Activated effector memory CD4-positive, alpha-beta T cell treated with Interleukin-2 at 50 U/mL for 16 hours (primary cell): ENCODE data around the gene MRAP.
"Not testable (repeated sequence)": the region's sequence is repeated elsewhere in the genome, so short reads cannot be mapped to it uniquely, and the experiment has no call there.

Source experiments
- DNase-seq: peaks from one replicate; pipeline ENCODE4 v3.0.0-alpha.2; 2020

The MRAP gene

GRCh38 chr21:32300117-32300681, 1.5 kb downstream of the MRAP start:
- no peak for DNase-seq

GRCh38 chr21:32301596-32301995, 2.9 kb downstream of the MRAP start:
- no peak for DNase-seq

- DNase-seq: no peak
These were observed 3.9 kb downstream of the MRAP start for GRCh38 chr21:32302560-32302959.

GRCh38 chr21:32303385-32303784, 4.7 kb downstream of the MRAP start:
- no peak for DNase-seq

GRCh38 chr21:32304998-32305397, 6.3 kb downstream of the MRAP start:
- no peak for DNase-seq

GRCh38 chr21:32306021-32306780, 7.5 kb downstream of the MRAP start:
- no peak for DNase-seq

- no peak for DNase-seq
These were observed 9.1 kb downstream of the MRAP start for GRCh38 chr21:32307706-32308105.

- DNase-seq: no peak
These were observed 10.0 kb downstream of the MRAP start for GRCh38 chr21:32308696-32309095.

- DNase-seq: no peak
These were observed 11.3 kb downstream of the MRAP start for GRCh38 chr21:32309906-32310460.

- not testable (repeated sequence) for DNase-seq
These were observed 12.3 kb downstream of the MRAP start for GRCh38 chr21:32310976-32311375.

- no peak for DNase-seq
These were observed 13.0 kb downstream of the MRAP start for GRCh38 chr21:32311621-32312020.

GRCh38 chr21:32312326-32312725, 13.7 kb downstream of the MRAP start:
- no peak for DNase-seq

- DNase-seq: no peak
These were observed 14.3 kb downstream of the MRAP start for GRCh38 chr21:32312976-32313375.

GRCh38 chr21:32314806-32315205, 16.2 kb downstream of the MRAP start:
- no peak for DNase-seq

- no peak for DNase-seq
These were observed 17.0 kb downstream of the MRAP start for GRCh38 chr21:32315511-32316281.

- no peak for DNase-seq
These were observed 17.9 kb downstream of the MRAP start for GRCh38 chr21:32316361-32317215.

- no peak for DNase-seq
These were observed 19.1 kb downstream of the MRAP start for GRCh38 chr21:32317726-32318125.

GRCh38 chr21:32319012-32319411, 20.4 kb downstream of the MRAP start:
- DNase-seq: no peak

GRCh38 chr21:32320059-32320458, 21.4 kb downstream of the MRAP start:
- DNase-seq: no peak

- DNase-seq: no peak
These were observed 22.1 kb downstream of the MRAP start for GRCh38 chr21:32320726-32321125.

GRCh38 chr21:32321480-32321879, 22.8 kb downstream of the MRAP start:
- no peak for DNase-seq

GRCh38 chr21:32322103-32322502, 23.4 kb downstream of the MRAP start:
- DNase-seq: no peak

GRCh38 chr21:32322676-32323075, 24.0 kb downstream of the MRAP start:
- no peak for DNase-seq
